H9 (cell line): ENCODE data around the gene APOB. TPM values are rescaled to one million over a fixed set of nuclear protein-coding genes. Genes with fewer than 3 reads are reported as not detected.

Experiments used
- DNase-seq: peaks from one replicate; pipeline ENCODE4 v3.0.0-alpha.2; 2017
- H2AFZ ChIP-seq: one replicate; pipeline ENCODE4 v1.6.1; 2013; ENCODE audit warnings: mild to moderate bottlenecking, low read length, control low read depth, moderate library complexity
- H2AK5ac ChIP-seq: 2 replicates; pipeline ENCODE4 v1.6.1; 2013; ENCODE audit warnings: low read length, control low read depth, mixed read lengths; ENCODE audit not compliant: insufficient read length
- H2BK120ac ChIP-seq: one replicate; pipeline ENCODE4 v1.6.1; 2013; ENCODE audit warnings: low read depth, mild to moderate bottlenecking, low read length, control low read depth, inconsistent platforms; ENCODE audit not compliant: poor library complexity, severe bottlenecking
- H2BK12ac ChIP-seq: 2 replicates; pipeline ENCODE4 v1.6.1; 2013; ENCODE audit warnings: low read length, control low read depth, mixed read lengths, low read depth; ENCODE audit not compliant: insufficient read length
- H2BK15ac ChIP-seq: 2 replicates; pipeline ENCODE4 v1.6.1; 2013; ENCODE audit warnings: low read depth, low read length, control low read depth
- H2BK20ac ChIP-seq: one replicate; pipeline ENCODE4 v1.6.1; 2013; ENCODE audit warnings: low read depth, mild to moderate bottlenecking, low read length, control low read depth, inconsistent platforms; ENCODE audit not compliant: poor library complexity, severe bottlenecking
- H2BK5ac ChIP-seq: 2 replicates; pipeline ENCODE4 v1.6.1; 2013; ENCODE audit warnings: low read length, control low read depth, mixed read lengths; ENCODE audit not compliant: insufficient read length
- H3K14ac ChIP-seq: 2 replicates; pipeline ENCODE4 v1.6.1; 2013; ENCODE audit warnings: low read length, control low read depth; ENCODE audit not compliant: insufficient read depth
- H3K18ac ChIP-seq: 2 replicates; pipeline ENCODE4 v1.6.1; 2013; ENCODE audit warnings: low read depth, mild to moderate bottlenecking, mixed read lengths, low read length, control low read depth; ENCODE audit not compliant: insufficient read length
- H3K23ac ChIP-seq: 2 replicates; pipeline ENCODE4 v1.6.1; 2013; ENCODE audit warnings: low read length, control low read depth, mixed read lengths, low read depth; ENCODE audit not compliant: insufficient read length
- H3K23me2 ChIP-seq: 2 replicates; pipeline ENCODE4 v1.6.1; 2013; ENCODE audit warnings: low read depth, mild to moderate bottlenecking, mixed read lengths, low read length, control low read depth; ENCODE audit not compliant: insufficient read length, poor library complexity, severe bottlenecking
- H3K27ac ChIP-seq: 2 replicates; pipeline ENCODE4 v1.5.1; 2013; ENCODE audit warnings: low read length, control low read depth, mixed read lengths, low read depth; ENCODE audit not compliant: insufficient read length
- H3K27me3 ChIP-seq: 2 replicates; pipeline ENCODE4 v1.6.1; 2013; ENCODE audit warnings: low read length, control low read depth, inconsistent platforms; ENCODE audit not compliant: insufficient read depth
- H3K4ac ChIP-seq: 2 replicates; pipeline ENCODE4 v1.6.1; 2013; ENCODE audit warnings: low read depth, mild to moderate bottlenecking, control low read depth, inconsistent platforms, low read length, moderate library complexity
- H3K4me1 ChIP-seq: 2 replicates; pipeline ENCODE4 v1.6.1; 2013; ENCODE audit warnings: low read length, control low read depth, inconsistent platforms; ENCODE audit not compliant: insufficient read depth
- H3K4me2 ChIP-seq: 2 replicates; pipeline ENCODE4 v1.6.1; 2013; ENCODE audit warnings: low read length, control low read depth, mixed read lengths; ENCODE audit not compliant: insufficient read length, insufficient read depth
- H3K56ac ChIP-seq: 2 replicates; pipeline ENCODE4 v1.6.1; 2013; ENCODE audit warnings: low read depth, mild to moderate bottlenecking, mixed read lengths, low read length, control low read depth; ENCODE audit not compliant: insufficient read length
- H3K79me1 ChIP-seq: 2 replicates; pipeline ENCODE4 v1.6.1; 2013; ENCODE audit warnings: low read depth, mild to moderate bottlenecking, moderate library complexity, low read length, control low read depth, inconsistent platforms; ENCODE audit not compliant: insufficient read depth, poor library complexity, severe bottlenecking
- H3K79me2 ChIP-seq: 2 replicates; pipeline ENCODE4 v1.6.1; 2013; ENCODE audit warnings: low read length, control low read depth, inconsistent platforms; ENCODE audit not compliant: insufficient read depth
- H3K9ac ChIP-seq: 2 replicates; pipeline ENCODE4 v1.6.1; 2013; ENCODE audit warnings: low read length, control low read depth, mixed read lengths; ENCODE audit not compliant: insufficient read length; ENCODE audit errors: extremely low read depth
- H3K9me3 ChIP-seq: one replicate; pipeline ENCODE4 v1.6.1; 2013; ENCODE audit warnings: low read depth, low read length, inconsistent platforms; ENCODE audit not compliant: control insufficient read depth
- H3T11ph ChIP-seq: one replicate; pipeline ENCODE4 v1.6.1; 2013; ENCODE audit warnings: mild to moderate bottlenecking, low read length, control low read depth, inconsistent platforms
- H4K20me1 ChIP-seq: one replicate; pipeline ENCODE4 v1.6.1; 2013; ENCODE audit not compliant: control insufficient read depth, insufficient read length, insufficient read depth
- H4K5ac ChIP-seq: 2 replicates; pipeline ENCODE4 v1.6.1; 2013; ENCODE audit warnings: low read depth, mild to moderate bottlenecking, mixed read lengths, low read length, control low read depth; ENCODE audit not compliant: insufficient read length
- H4K8ac ChIP-seq: replicated peaks from 2 replicates; pipeline ENCODE4 v1.6.1; 2013; ENCODE audit warnings: low read length, control low read depth, mixed read lengths, low read depth; ENCODE audit not compliant: insufficient read length
- H4K91ac ChIP-seq: 2 replicates; pipeline ENCODE4 v1.6.1; 2013; ENCODE audit warnings: low read depth, mild to moderate bottlenecking, moderate library complexity, mixed read lengths, low read length, control low read depth; ENCODE audit not compliant: insufficient read length
- H3K27ac Mint-ChIP-seq, 3 experiments: 2 replicates in 2 of 3; 3 replicates in 1 of 3; pipeline ENCODE4 v1.8.0; 2020 to 2021; ENCODE audit warnings: mixed read lengths in 3 of 3, mild to moderate bottlenecking in 1 of 3, moderate library complexity in 1 of 3
- H3K27me3 Mint-ChIP-seq: 2 replicates; pipeline ENCODE4 v1.8.0; 2021; ENCODE audit warnings: low read depth, mild to moderate bottlenecking, moderate library complexity, mixed read lengths
- H3K36me3 Mint-ChIP-seq, 3 experiments: 2 replicates in 2 of 3; 3 replicates in 1 of 3; pipeline ENCODE4 v1.8.0; 2020 to 2021; ENCODE audit warnings: low read depth in 3 of 3, mixed read lengths in 3 of 3; ENCODE audit not compliant: insufficient read depth in 1 of 3
- H3K4me1 Mint-ChIP-seq, 2 experiments: 2 replicates each; pipeline ENCODE4 v1.8.0; 2020; ENCODE audit warnings: mixed read lengths in 2 of 2
- H3K4me3 Mint-ChIP-seq, 2 experiments: 2 replicates in 1 of 2; 3 replicates in 1 of 2; pipeline ENCODE4 v1.8.0; 2020 to 2021; ENCODE audit warnings: mild to moderate bottlenecking in 2 of 2, mixed read lengths in 2 of 2, moderate library complexity in 1 of 2
- H3K9me3 Mint-ChIP-seq, 2 experiments: 2 replicates in 1 of 2; 3 replicates in 1 of 2; pipeline ENCODE4 v1.8.0; 2020; ENCODE audit warnings: mild to moderate bottlenecking in 2 of 2, mixed read lengths in 2 of 2, moderate library complexity in 1 of 2
- WGBS: extraction: QIAGEN DNeasy Blood & Tissue Kit; methylation state at CpG from one replicate; pipeline ENCODE4 v1.1.7; 2013; ENCODE audit warnings: missing lambda C conversion rate, low lambda C conversion rate, mixed read lengths; ENCODE audit not compliant: insufficient read length; ENCODE audit errors: extremely low coverage; 5-methylcytosine and 5-hydroxymethylcytosine counted together
- total RNA-seq: library from RNA; stranded (reverse); gene quantifications from 2 replicates; pipeline ENCODE4 v1.2.1, GENCODE V29; 2021
- TF ChIP-seq, protein P1 (sequence below): fragments of 200-600 bp; sonication (generic); conservative IDR thresholded peaks from 3 replicates; pipeline ENCODE4 v1.8.0; 2021; ENCODE audit warnings: antibody characterized with exemption, mild to moderate bottlenecking

Gene APOB
- total RNA-seq, 1 experiment from 2014 or later: 0.26 TPM

GRCh38 chr2:21052044-21052443 is 8.2 kb upstream of the APOB start:
- no peak overlapping the region for H3K23ac ChIP-seq
- H2AK5ac ChIP-seq: no peak overlapping the region
- no peak overlapping the region for H2BK5ac ChIP-seq
- H3K4me2 ChIP-seq: no peak overlapping the region
- H4K5ac ChIP-seq: no peak overlapping the region
- TF ChIP-seq, protein P1, sequence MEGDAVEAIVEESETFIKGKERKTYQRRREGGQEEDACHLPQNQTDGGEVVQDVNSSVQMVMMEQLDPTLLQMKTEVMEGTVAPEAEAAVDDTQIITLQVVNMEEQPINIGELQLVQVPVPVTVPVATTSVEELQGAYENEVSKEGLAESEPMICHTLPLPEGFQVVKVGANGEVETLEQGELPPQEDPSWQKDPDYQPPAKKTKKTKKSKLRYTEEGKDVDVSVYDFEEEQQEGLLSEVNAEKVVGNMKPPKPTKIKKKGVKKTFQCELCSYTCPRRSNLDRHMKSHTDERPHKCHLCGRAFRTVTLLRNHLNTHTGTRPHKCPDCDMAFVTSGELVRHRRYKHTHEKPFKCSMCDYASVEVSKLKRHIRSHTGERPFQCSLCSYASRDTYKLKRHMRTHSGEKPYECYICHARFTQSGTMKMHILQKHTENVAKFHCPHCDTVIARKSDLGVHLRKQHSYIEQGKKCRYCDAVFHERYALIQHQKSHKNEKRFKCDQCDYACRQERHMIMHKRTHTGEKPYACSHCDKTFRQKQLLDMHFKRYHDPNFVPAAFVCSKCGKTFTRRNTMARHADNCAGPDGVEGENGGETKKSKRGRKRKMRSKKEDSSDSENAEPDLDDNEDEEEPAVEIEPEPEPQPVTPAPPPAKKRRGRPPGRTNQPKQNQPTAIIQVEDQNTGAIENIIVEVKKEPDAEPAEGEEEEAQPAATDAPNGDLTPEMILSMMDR: no peak
- H4K8ac ChIP-seq: no peak overlapping the region
- H2AFZ ChIP-seq: no peak overlapping the region
- WGBS: no CpG with 5 or more reads among the region's 4 CpGs
- no peak overlapping the region for H4K91ac ChIP-seq
- H2BK20ac ChIP-seq: no peak overlapping the region
- Mint-ChIP-seq H3K4me1 (peaks cover 32 to 37% of the 10 kb centered on the region in 2 experiments), H3K9me3 (no peaks in the 10 kb centered on the region; a peak in 1 of 5 replicates), H3K27ac (peak overlapping the region in 1 of 3 experiments; percentile 64; a peak in 1 of 7 replicates), H3K27me3 (no peaks in the 10 kb centered on the region; the same call in 1 of the 2 replicates), H3K4me3 (no peak overlapping the region), H3K36me3 (no peaks in the 10 kb centered on the region)
- H3K4ac ChIP-seq: no peak overlapping the region
- DNase-seq: no peak
- H4K20me1 ChIP-seq: no peaks in the 10 kb centered on the region
- no peak overlapping the region for H2BK15ac ChIP-seq
- no peak overlapping the region for H3K9ac ChIP-seq
- H3K9me3 ChIP-seq: no peaks in the 10 kb centered on the region
- H3K18ac ChIP-seq: no peak overlapping the region
- H3K79me2 ChIP-seq: no peaks in the 10 kb centered on the region
- H3K27ac ChIP-seq: no peak overlapping the region
- peaks cover 4% of the 10 kb centered on the region; the same call in 1 of the 2 replicates for H3K4me1 ChIP-seq
- no peak overlapping the region for H3T11ph ChIP-seq
- H3K27me3 ChIP-seq: no peaks in the 10 kb centered on the region
- no peaks in the 10 kb centered on the region for H3K23me2 ChIP-seq
- no peak overlapping the region for H2BK12ac ChIP-seq
- H3K79me1 ChIP-seq: no peaks in the 10 kb centered on the region
- no peak overlapping the region for H3K14ac ChIP-seq
- no peak overlapping the region for H2BK120ac ChIP-seq
- H3K56ac ChIP-seq: no peak overlapping the region
